DMS 273 (cell line): ENCODE measurements around the gene OSTF1.
A peak's percentile ranks its signal among the peaks of the same experiment; 100 is the strongest.

Source experiments
- DNase-seq: peaks from one replicate; lab custom pipeline; 2025; ENCODE audit not compliant: unreplicated experiment; lab: John Stamatoyannopoulos, UW

OSTF1 gene

GRCh38 chr9:75084081-75084672 lies 4.1 kb upstream of the OSTF1 start:
- no peak for DNase-seq

- no peak for DNase-seq
Measured at GRCh38 chr9:75085640-75086039, 2.7 kb upstream of the OSTF1 start.

GRCh38 chr9:75086541-75087288 lies 1.6 kb upstream of the OSTF1 start:
- DNase-seq, result peak; percentile 39

GRCh38 chr9:75087289-75087823 lies 958 bp upstream of the OSTF1 start:
- DNase-seq, result peak; percentile 58

GRCh38 chr9:75088646-75089372 lies 495 bp downstream of the OSTF1 start:
- peak; percentile 72 for DNase-seq

- DNase-seq, result no peak
Measured at GRCh38 chr9:75089373-75089766, 1.1 kb downstream of the OSTF1 start.

GRCh38 chr9:75090579-75090978 lies 2.3 kb downstream of the OSTF1 start:
- no peak for DNase-seq

- no peak for DNase-seq
Measured at GRCh38 chr9:75092766-75093165, 4.5 kb downstream of the OSTF1 start.

- DNase-seq, result no peak
Measured at GRCh38 chr9:75096796-75097195, 8.5 kb downstream of the OSTF1 start.

- no peak for DNase-seq
Measured at GRCh38 chr9:75101004-75101588, 12.8 kb downstream of the OSTF1 start.

- no peak for DNase-seq
Measured at GRCh38 chr9:75102177-75102790, 14.0 kb downstream of the OSTF1 start.

- no peak for DNase-seq
Measured at GRCh38 chr9:75104607-75105006, 16.3 kb downstream of the OSTF1 start.

GRCh38 chr9:75105019-75105540 lies 16.8 kb downstream of the OSTF1 start:
- DNase-seq, result no peak

- no peak for DNase-seq
Measured at GRCh38 chr9:75105841-75106240, 17.5 kb downstream of the OSTF1 start.

- DNase-seq, result no peak
Measured at GRCh38 chr9:75106857-75107256, 18.5 kb downstream of the OSTF1 start.

GRCh38 chr9:75108571-75108970 lies 20.3 kb downstream of the OSTF1 start:
- DNase-seq, result no peak

GRCh38 chr9:75109210-75109839 lies 21.0 kb downstream of the OSTF1 start:
- no peak for DNase-seq

GRCh38 chr9:75111019-75111622 lies 22.8 kb downstream of the OSTF1 start:
- no peak for DNase-seq

- no peak for DNase-seq
Measured at GRCh38 chr9:75112789-75113188, 24.5 kb downstream of the OSTF1 start.

- no peak for DNase-seq
Measured at GRCh38 chr9:75116306-75116705, 28.0 kb downstream of the OSTF1 start.
